HG02884 (cell line): ENCODE data around the gene METRNL.
"Not testable (repeated sequence)": the region's sequence is repeated elsewhere in the genome, so short reads cannot be mapped to it uniquely, and the experiment has no call there.

Experiments used
- ATAC-seq: cut with Tn5 transposase; IDR thresholded peaks from one replicate; pipeline ENCODE4 v1.9.1; 2021; ENCODE audit warnings: mild to moderate bottlenecking, moderate library complexity; ENCODE audit not compliant: unreplicated experiment

Gene METRNL

GRCh38 chr17:83118071-83118841 is 38.8 kb downstream of the METRNL start:
- no peak for ATAC-seq

DNA sequence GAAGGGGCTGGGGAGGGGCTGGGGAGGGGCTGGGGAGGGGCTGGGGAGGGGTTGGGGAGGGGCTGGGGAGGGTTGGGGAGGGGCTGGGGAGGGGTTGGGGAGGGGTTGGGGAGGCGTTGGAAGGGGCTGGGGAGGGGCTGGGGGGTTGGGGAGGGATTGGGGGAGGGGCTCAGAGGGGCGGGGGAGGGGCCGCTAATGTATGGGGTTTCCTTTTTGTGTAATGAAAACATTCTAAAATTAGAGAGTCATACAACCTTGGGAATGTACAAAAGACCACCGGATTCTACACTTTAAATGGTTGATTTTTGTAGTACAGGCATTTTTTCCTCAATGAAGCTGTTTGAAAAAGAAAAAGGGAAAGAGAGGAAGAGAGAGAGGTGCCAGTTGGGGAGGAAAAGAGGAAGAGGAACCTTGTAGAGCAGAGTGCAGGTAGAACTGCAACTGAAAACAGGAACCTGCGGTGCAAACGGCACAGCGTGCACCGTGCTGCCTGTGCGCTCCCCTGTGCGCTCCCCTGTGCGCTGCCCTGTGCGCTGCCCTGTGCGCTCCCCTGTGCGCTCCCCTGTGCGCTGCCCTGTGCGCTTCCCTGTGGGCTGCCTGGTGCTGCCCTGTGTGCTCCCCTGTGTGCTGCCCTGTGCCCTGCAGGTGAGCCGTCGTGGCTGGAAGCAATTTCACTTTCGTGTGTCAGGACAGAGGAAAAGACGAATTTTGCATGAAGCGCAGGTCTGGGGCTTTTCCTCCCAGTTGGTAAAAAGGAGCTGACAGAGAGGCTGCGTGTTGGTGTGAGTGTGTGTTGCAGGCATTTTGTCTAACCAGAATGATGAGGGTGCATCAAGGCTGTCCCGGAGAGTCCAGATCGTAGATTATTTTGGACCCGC is 40.8 kb downstream of the METRNL start:
- ATAC-seq = peak; percentile 63

DNA sequence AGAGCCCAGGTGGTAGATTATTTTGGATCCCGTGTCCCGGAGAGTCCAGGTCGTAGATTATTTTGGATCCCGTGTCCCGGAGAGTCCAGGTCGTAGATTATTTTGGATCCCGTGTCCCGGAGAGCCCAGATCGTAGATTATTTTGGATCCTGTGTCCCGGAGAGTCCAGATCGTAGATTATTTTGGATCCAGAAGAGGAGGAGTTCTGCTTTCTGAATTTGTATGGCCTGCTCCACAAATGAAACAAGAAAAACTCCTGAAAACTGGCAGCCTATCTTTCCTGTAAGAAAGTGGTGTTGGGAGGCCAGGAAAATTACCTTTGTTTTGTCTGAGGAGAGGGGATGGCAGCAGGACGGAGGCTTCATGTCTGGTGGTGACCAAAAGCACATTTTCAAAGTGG is 42.1 kb downstream of the METRNL start:
- not testable (repeated sequence) for ATAC-seq

DNA sequence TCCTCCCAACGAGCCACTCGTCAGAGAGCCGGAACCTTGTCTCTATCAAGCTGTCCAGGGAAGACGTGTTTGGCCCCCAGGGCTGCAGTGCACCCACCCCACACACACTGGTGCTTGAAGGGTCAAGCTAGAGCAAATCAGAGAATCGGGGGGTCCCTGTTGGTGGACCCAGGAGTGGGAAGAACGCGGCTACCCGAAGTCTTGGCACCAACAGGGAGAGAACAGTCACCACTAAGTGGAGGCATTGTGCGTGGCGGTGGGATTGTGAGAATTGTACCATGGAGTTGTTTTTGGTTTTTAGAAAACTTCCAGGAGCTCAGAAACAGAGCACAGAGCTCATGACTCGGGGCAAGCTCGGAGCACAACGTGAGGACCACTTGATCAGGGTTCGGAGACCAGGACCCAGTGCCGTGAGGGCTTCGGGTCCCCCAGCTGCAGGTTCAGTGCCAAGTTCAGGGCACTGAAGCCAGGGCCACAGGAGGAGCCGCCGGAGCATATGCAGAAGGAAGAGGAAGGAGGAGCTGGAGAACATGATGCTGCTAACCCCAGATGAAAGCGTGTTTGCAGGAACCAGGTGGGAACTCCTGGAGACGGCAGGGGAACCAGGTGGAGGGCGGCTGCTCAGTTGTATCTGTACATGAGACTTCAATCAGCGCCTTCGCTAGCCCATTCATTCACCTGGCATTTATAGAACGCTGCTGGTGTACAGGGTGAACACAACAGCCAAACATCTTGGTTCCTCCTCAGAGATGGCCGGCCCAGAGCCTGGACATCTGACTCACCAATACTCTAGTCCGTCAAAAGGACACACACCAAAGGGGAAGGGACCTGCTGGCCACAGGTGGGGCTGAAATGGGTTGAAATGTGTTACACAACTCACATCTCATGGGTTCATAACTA is 42.8 kb downstream of the METRNL start:
- no peak for ATAC-seq

- ATAC-seq = no peak
Observed at GRCh38 chr17:83122834-83123233, 43.4 kb downstream of the METRNL start.

DNA sequence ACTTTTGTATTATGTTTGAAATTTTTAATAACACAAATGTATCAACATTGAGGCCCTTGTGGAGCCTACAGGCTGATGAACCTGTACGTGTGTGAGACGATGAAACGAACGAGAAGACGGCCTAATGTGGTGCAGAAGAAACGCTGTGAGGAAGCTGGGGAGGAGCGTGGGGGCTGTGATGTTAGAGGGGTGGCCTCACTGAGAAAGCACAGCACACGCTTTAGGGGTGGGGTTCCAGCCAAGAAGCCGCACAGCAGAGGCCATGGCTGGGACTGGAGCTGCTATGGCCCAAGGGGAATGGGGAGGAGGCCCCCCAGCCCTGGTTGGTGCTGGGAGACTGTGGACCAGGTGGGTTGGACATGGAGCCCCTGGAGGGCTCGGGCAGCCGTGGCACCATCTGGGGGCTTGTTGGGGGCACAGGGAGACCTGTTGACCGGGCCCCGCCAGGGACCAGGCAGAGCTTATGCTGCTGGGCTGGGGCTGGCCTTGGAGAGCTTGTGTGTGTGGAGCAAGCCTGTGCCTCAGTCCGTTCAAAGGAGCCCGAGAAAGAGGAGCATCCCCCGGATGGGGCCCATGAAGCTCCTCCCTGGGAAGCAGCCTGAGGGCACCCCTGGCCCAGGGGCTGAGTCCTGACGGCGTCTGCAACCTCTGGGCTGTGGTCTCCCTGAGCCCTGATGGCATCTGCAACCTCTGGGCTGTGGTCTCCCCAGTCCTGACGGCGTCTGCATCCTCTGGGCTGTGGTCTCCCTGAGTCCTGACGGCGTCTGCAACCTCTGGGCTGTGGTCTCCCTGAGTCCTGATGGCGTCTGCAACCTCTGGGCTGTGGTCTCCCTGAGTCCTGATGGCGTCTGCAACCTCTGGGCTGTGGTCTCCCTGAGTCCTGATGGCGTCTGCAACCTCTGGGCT is 44.7 kb downstream of the METRNL start:
- no peak for ATAC-seq

- ATAC-seq = no peak
Observed at GRCh38 chr17:83124871-83125514, 45.6 kb downstream of the METRNL start.

DNA sequence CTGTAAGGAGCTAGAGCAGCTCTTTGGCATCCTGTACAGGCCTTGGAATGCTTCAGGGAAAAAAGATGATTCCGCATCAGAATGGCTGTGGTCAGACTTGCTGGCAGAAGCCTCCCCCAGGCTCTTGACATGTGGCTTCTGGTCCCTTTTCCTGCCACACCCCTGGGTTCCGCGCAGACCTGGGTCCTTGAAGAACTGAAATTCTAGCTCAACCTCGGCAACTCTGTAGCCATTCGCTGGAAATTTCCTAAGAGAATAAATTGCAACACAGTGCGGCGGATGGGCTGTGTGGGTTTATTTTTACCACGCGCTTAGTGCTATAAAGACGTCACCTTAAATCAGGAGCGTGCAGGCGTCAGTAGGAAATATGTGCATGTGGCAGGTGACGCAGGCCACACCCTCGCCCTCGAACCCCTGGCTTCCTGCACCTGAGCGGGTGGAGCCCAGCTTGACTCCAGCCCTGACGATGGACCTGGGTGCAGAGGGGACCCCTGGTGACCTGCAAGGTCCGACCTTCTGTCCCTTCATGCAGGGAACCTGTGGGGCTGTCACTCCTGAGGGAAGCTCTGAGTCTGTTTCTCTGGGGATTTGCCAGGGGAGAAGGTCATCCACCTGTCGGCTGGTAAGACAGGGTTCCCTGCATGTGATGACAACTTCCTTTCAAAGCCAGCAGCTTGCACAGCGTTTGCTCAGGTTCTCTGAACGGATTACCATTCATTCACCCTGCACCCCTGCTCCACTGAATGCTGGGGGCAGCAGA is 46.3 kb downstream of the METRNL start:
- ATAC-seq = no peak

- ATAC-seq = no peak
Observed at GRCh38 chr17:83126275-83126811, 46.9 kb downstream of the METRNL start.

- no peak for ATAC-seq
Observed at GRCh38 chr17:83127431-83128160, 48.2 kb downstream of the METRNL start.

- no peak for ATAC-seq
Observed at GRCh38 chr17:83128306-83129240, 49.2 kb downstream of the METRNL start.

DNA sequence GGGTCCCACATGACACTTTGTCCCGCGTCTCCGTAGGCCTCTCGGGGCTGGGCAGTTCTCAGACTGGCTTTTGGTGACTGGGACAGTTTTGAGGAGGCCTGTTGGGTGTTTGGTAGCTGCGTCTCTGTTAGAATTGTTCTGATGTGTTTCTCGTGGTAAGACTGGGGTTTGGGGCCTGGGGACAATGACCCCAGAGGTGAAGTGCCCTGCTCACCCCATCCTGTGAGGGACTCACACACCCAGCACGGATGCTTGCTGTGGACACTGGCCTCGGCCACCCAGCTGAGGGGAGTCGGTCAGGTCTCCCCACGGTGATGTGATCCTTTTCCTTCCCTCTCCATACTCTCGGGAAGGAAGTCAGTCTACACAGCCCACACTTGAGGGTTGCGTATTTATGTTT is 50.3 kb downstream of the METRNL start:
- no peak for ATAC-seq

DNA sequence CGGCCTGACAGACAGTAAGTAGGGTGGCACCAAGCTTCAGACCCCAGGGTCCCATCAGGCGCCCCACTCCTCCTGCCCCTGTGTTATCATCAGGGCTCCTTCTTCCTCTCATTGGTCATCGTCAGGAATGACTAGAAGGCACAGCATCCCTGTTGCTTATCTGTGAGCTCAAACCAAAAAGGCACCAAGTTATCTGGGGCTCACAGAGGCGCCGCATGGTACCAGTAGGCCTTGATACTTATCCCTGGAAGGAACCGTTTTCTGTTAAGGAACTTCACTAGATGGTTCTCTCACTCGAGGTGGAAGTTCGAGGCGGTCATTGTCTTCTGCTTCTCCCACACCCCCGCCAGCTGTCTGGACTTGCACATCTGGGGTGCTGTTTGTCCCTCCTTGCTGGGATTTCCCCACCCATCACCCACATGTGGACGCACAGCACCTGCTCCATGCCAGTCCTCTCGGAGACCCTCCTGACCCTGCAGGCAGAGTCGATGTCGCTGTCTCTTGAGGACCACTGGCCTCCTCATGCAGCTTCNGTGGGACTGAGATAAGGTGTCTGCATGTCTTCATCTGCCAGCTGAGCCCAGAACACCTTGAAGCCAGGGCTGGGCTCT is 52.1 kb downstream of the METRNL start:
- no peak for ATAC-seq

DNA sequence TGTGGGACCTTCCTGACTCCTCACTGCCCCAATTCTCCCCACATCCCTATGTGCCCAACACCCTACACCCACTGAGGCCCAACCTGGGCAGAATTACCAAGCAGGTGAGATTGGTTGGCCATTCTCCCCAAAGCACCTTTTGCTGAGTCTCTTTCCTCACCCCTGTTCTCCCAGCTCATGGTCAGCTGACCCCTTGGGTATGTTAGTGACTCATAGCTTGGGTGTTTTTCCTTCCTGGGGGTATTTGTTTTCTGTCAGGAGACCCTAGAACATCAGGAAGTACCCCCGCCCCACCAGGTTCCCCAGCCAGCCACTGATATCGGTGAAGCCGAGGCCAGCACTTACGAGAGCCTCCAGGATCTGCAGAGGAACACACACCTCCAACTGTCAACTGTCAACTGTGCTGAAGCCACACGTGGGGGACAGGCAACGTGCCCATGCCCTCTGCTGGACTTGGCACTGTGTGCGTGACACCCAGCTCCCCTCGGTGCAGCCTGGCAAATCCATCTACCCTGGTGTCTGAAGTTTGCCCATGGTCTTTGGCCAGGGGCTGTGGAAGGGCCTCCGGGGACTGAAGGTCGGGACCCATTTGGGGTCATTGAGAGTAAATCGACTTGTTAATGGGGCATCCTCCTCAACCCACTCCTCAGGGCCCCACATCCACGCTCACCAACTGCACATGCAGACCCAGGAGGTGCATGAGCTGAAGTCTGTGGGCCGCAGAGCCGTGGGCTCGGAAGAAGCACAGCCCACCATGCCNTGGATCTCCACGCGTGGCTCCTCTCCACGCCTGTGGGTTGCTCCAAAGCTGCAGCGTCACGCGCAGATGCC is 53.1 kb downstream of the METRNL start:
- ATAC-seq = no peak

DNA sequence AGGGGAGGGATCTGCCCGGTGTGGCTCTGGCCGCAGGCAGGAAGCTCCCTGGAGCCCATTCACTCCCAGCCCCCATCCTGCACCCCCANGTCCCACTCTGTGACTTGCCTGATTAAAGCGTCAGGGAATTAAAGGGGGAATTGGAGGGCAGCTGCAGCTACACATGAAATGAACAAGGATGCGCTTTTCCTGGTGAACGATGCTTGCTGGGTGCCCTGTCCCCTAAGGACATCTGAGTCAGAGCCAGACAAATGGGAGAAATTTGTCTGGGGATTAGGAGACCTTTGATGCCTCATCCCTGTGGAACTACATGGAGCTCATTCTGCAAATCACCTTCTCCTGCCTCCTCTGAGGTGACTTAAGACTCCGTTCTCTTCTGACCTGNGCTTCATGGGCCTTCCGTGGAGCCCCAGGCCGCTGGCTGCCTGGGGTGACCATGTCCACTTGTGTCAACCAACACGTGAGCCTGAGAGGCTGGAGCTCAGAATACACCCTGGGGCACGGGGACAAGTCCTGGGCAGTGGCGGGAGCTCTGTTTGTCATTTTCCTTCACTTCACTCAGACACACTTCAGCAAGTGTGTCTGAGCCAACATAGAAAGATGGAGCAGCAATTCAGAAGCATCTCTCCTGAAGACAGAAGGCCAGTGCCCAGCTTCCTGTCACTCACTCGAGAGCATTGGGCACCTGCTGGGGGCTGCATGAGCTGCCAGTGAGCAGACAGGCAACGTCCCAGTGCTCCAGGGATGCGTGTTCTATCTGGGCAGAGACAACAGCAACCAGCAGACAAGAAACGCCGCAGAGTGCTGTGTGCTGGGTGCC is 54.1 kb downstream of the METRNL start:
- no peak for ATAC-seq
